Chondrocyte (in vitro differentiated cells): ENCODE results near the gene ABI3. TPM values are rescaled to one million over a fixed set of nuclear protein-coding genes. Genes with fewer than 3 reads are reported as not detected.

Source experiments
- DNase-seq: peaks from one replicate; pipeline ENCODE4 v3.0.0; 2021; ENCODE audit warnings: mixed read lengths, low spot score
- H3K27ac Mint-ChIP-seq: one replicate; pipeline ENCODE4 v1.8.0; 2021; ENCODE audit warnings: mild to moderate bottlenecking, moderate library complexity, mixed read lengths; ENCODE audit not compliant: unreplicated experiment
- H3K27me3 Mint-ChIP-seq: 2 replicates; pipeline ENCODE4 v1.8.0; 2021; ENCODE audit warnings: low read depth, mixed read lengths
- H3K36me3 Mint-ChIP-seq: 2 replicates; pipeline ENCODE4 v1.8.0; 2021; ENCODE audit warnings: low read depth, mixed read lengths
- H3K4me1 Mint-ChIP-seq: 2 replicates; pipeline ENCODE4 v1.8.0; 2021; ENCODE audit warnings: low read depth, mild to moderate bottlenecking, mixed read lengths
- H3K4me3 Mint-ChIP-seq: one replicate; pipeline ENCODE4 v1.8.0; 2021; ENCODE audit warnings: mild to moderate bottlenecking, moderate library complexity, mixed read lengths; ENCODE audit not compliant: unreplicated experiment
- H3K9me3 Mint-ChIP-seq: 2 replicates; pipeline ENCODE4 v1.8.0; 2021; ENCODE audit warnings: low read depth, mixed read lengths
- CTCF ChIP-seq: fragments of 200-600 bp; sonication (generic); IDR thresholded peaks from 2 replicates; pipeline ENCODE4 v1.5.0; 2021; ENCODE audit warnings: antibody characterized with exemption, mild to moderate bottlenecking, moderate library complexity
- total RNA-seq: library from RNA; stranded (reverse); gene quantifications from 3 replicates; pipeline ENCODE4 v1.2.1, GENCODE V29; 2021

The ABI3 gene
- total RNA-seq, 1 donor from 2014 or later = not detected

DNA sequence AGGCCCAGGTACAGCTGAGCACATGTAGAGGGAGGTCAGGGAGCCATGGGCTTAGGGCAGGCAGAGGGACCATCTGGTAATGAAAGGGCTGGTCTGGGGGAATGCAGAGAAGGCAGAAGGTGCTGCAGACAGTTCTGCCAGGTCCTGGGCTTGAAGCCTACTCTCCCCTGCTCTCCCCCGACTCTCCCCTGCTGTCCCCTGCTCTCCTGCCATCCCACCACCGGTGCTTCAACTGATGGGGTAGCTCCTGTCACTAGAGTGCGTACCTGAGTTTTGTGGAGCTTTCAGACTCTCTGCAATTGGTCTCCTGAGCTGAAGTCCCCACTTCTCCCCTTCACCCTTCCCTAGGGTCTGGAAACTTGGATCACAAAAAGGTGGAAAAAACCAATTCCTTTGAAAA, 57.4 kb downstream of the ABI3 start:
- H3K4me1 Mint-ChIP-seq = peaks cover 5% of the 10 kb centered on the region

DNA sequence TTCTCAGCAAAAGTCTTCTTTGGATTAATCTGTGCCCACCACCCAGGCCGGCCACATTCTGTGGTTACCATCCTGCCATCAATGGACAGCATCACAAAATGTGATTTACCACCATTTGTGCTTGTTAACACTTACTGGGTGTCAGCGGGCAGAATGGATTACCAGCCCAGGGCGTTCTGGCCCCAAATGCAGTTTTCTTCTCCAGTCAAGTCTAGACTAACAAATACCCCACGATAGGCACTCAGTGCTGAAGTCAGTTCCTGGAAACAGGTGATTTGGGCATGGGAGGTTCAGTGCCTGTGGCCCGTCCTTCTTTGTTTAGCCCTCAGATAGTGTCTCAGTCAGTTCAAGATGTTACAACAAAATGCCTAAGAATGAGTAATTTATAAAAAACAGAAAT, 58.8 kb downstream of the ABI3 start:
- H3K4me1 Mint-ChIP-seq = no peaks in the 10 kb centered on the region
- no peak for TF ChIP-seq CTCF

More for the DNA sequence above, 57.4 kb downstream of the ABI3 start:
- H3K27me3 Mint-ChIP-seq = no peaks in the 10 kb centered on the region
- H3K9me3 Mint-ChIP-seq = no peaks in the 10 kb centered on the region
- no peak for TF ChIP-seq CTCF
- no peak overlapping the region for H3K4me3 Mint-ChIP-seq
- no peak overlapping the region for H3K27ac Mint-ChIP-seq
- H3K36me3 Mint-ChIP-seq = no peaks in the 10 kb centered on the region
- DNase-seq = no peak

More for the DNA sequence above, 58.8 kb downstream of the ABI3 start:
- H3K36me3 Mint-ChIP-seq = no peaks in the 10 kb centered on the region
- DNase-seq = peak; percentile 28
- no peaks in the 10 kb centered on the region for H3K27me3 Mint-ChIP-seq
- H3K4me3 Mint-ChIP-seq = no peak overlapping the region
- H3K9me3 Mint-ChIP-seq = no peaks in the 10 kb centered on the region
- H3K27ac Mint-ChIP-seq = no peak overlapping the region

Other genes starting within 250 kb of the ABI3 start
- gene GIP, start 242.1 kb upstream of the ABI3 start, total RNA-seq = not detected in 3 replicates
- 47.1 to 60.0 TPM (median 57.6 TPM) in 3 replicates for gene IGF2BP1, start 213.3 kb upstream of the ABI3 start, total RNA-seq
- gene B4GALNT2, start 77.9 kb upstream of the ABI3 start, total RNA-seq = 0.07 TPM in 1 of 3 replicates, not detected in the others
- not detected in 3 replicates for gene GNGT2, start 133 bp upstream of the ABI3 start, total RNA-seq
- gene PHOSPHO1, start 20.1 kb downstream of the ABI3 start, total RNA-seq = 0.36 TPM in 1 of 3 replicates, not detected in the others
- 45.0 to 59.3 TPM (median 48.0 TPM) in 3 replicates for gene ZNF652, start 151.5 kb downstream of the ABI3 start, total RNA-seq
- gene PHB1, start 204.2 kb downstream of the ABI3 start, total RNA-seq = 108 to 129 TPM (median 114 TPM) in 3 replicates